Measurements from ENCODE around the gene DENND4A.

DENND4A gene

GRCh38 chr15:65621638-65622037 lies 170.5 kb downstream of the DENND4A start, which contains the start of gene SLC24A1 (continued):
- TF ChIP-seq SP3 (tag by site-specific recombination; IDR thresholded peaks at IDR 0.05) = no peak
- TF ChIP-seq ZNF2 (tag by site-specific recombination; IDR thresholded peaks at IDR 0.05) = no peak
- TF ChIP-seq GLI2 (tag by site-specific recombination; IDR thresholded peaks at IDR 0.05; ENCODE audit: borderline replicate concordance, low read depth) = no peak

- ChIA-PET POLR2A (interaction anchor here (2.1 kb wide), 1 partner anchor 10 kb away, joined by 11 read pairs; the partner anchor contains the start of gene INTS14), CTCF (interaction anchor here (1.3 to 2.9 kb wide), 2 partner anchors 10 to 18 kb away, joined by 4 to 9 read pairs; partner anchors contain the start of gene INTS14)
- Histone ChIP-seq H3K36me3 (ENCODE audit: control insufficient read depth in 2 of 2, insufficient read depth in 1 of 2, low read length in 2 of 2) (peaks cover 0 to 20% of the 10 kb centered on the region in 2 experiments; a peak in 1 of 3 replicates), H3K27ac (ENCODE audit: extremely low read depth, low read depth, low read length) (no peak overlapping the region), H3K9me3 (ENCODE audit: control insufficient read depth, insufficient read depth, low read depth, low read length) (no peaks in the 10 kb centered on the region), H3K4me1 (ENCODE audit: control insufficient read depth, insufficient read depth, low read length) (no peaks in the 10 kb centered on the region), H3K4me3 (ENCODE audit: low read depth, low read length) (no peak overlapping the region)
- TF ChIP-seq PRDM4 (tag by site-specific recombination; IDR thresholded peaks at IDR 0.05) = no peak
Measured at GRCh38 chr15:65620833-65621232, 171.3 kb downstream of the DENND4A start.

GRCh38 chr15:65619626-65620290 lies 172.3 kb downstream of the DENND4A start:
- no peaks in the 10 kb centered on the region for H3K4me1 ChIP-seq (ENCODE audit: control insufficient read depth, insufficient read depth, low read length)
- H3K9me3 ChIP-seq (ENCODE audit: control insufficient read depth, insufficient read depth, low read depth, low read length) = no peaks in the 10 kb centered on the region
- CTCF ChIA-PET = interaction anchor here (0.5 to 1.7 kb wide), 3 partner anchors 9 to 140 kb away, joined by 3 to 10 read pairs (median 4); partner anchors contain the start of gene INTS14
- H3K36me3 ChIP-seq (ENCODE audit: control insufficient read depth in 2 of 2, insufficient read depth in 1 of 2, low read length in 2 of 2) = peaks cover 0 to 10% of the 10 kb centered on the region in 2 experiments; a peak in 1 of 3 replicates
- no peak for TF ChIP-seq ZNF416 (tag by site-specific recombination; IDR thresholded peaks at IDR 0.05)
- TF ChIP-seq EGR2 (tag by site-specific recombination; IDR thresholded peaks at IDR 0.05; ENCODE audit: low read depth) = no peak
- no peak for TF ChIP-seq AEBP2 (tag by site-specific recombination; IDR thresholded peaks at IDR 0.05; ENCODE audit: borderline replicate concordance)
- no peak for TF ChIP-seq PRDM4 (tag by site-specific recombination; IDR thresholded peaks at IDR 0.05)
- TF ChIP-seq ZNF239 (tag by site-specific recombination; IDR thresholded peaks at IDR 0.05) = no peak
- no peak for TF ChIP-seq ZNF792 (tag by site-specific recombination; IDR thresholded peaks at IDR 0.05)
- no peak for TF ChIP-seq ZNF280C (tag by site-specific recombination; IDR thresholded peaks at IDR 0.05)
- TF ChIP-seq ZNF114 (tag by site-specific recombination; IDR thresholded peaks at IDR 0.05) = no peak
- TF ChIP-seq ZBTB21 (tag by site-specific recombination; IDR thresholded peaks at IDR 0.05) = no peak
- TF ChIP-seq ZNF157 (tag by site-specific recombination; IDR thresholded peaks at IDR 0.05) = no peak
- TF ChIP-seq ZNF521 (tag by site-specific recombination; IDR thresholded peaks at IDR 0.05) = no peak
- no peak for TF ChIP-seq ZNF514 (tag by site-specific recombination; IDR thresholded peaks at IDR 0.05)
- TF ChIP-seq KLF9 (tag by site-specific recombination; IDR thresholded peaks at IDR 0.05; ENCODE audit: low read depth) = no peak
- TF ChIP-seq MZF1 (tag by site-specific recombination; IDR thresholded peaks at IDR 0.05; ENCODE audit: borderline replicate concordance) = no peak
- TF ChIP-seq ZNF146 (tag by site-specific recombination; IDR thresholded peaks at IDR 0.05) = no peak
- no peak for TF ChIP-seq ZNF530 (tag by site-specific recombination; IDR thresholded peaks at IDR 0.05; ENCODE audit: low read depth)
- H3K4me3 ChIP-seq (ENCODE audit: low read depth, low read length) = no peak overlapping the region
- POLR2A ChIA-PET = interaction anchor here (1.8 kb wide), 1 partner anchor 9 kb away, joined by 5 read pairs; the partner anchor contains the start of gene INTS14
- H3K27ac ChIP-seq (ENCODE audit: extremely low read depth, low read depth, low read length) = no peak overlapping the region

Data from HEK293 (cell line).